VCaP (cell line): ENCODE data around the gene MRPL21.

Source experiments
- H3K27ac ChIP-seq: fragments of 450-650 bp; 2 replicates; pipeline ENCODE4 v1.5.1; 2017
- TF ChIP-seq, protein P1 (sequence below): fragments of 450-650 bp; conservative IDR thresholded peaks from 2 replicates; pipeline ENCODE4 v1.5.1; 2017; ENCODE audit warnings: mild to moderate bottlenecking, moderate library complexity

The MRPL21 gene

GRCh38 chr11:68845351-68846002 is 58.2 kb downstream of the MRPL21 start:
- no peak overlapping the region for H3K27ac ChIP-seq
- TF ChIP-seq, protein P1, sequence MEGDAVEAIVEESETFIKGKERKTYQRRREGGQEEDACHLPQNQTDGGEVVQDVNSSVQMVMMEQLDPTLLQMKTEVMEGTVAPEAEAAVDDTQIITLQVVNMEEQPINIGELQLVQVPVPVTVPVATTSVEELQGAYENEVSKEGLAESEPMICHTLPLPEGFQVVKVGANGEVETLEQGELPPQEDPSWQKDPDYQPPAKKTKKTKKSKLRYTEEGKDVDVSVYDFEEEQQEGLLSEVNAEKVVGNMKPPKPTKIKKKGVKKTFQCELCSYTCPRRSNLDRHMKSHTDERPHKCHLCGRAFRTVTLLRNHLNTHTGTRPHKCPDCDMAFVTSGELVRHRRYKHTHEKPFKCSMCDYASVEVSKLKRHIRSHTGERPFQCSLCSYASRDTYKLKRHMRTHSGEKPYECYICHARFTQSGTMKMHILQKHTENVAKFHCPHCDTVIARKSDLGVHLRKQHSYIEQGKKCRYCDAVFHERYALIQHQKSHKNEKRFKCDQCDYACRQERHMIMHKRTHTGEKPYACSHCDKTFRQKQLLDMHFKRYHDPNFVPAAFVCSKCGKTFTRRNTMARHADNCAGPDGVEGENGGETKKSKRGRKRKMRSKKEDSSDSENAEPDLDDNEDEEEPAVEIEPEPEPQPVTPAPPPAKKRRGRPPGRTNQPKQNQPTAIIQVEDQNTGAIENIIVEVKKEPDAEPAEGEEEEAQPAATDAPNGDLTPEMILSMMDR, result no peak

DNA sequence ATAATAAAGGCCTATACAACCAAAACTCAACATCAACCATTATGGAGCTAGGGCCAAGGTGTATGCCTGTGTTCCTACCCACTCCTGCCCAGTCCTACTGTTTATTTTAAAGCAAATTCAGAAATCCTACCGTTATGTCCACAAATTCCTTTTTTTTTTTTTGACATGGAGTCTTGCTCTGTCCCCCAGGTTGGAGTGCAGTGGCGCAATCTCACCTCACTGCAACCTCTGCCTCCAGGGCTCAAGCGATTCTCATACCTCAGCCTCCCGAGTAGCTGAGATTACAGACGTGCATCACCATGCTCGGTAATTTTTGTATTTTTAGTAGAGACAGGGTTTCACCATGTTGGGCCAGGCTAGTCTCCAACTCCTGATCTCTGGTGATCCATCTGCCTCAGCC is 58.8 kb downstream of the MRPL21 start:
- H3K27ac ChIP-seq, result peak overlapping the region; percentile 74; the same call in 1 of the 2 replicates
- TF ChIP-seq, protein P1, result no peak

- TF ChIP-seq, protein P1, result no peak
- H3K27ac ChIP-seq, result peak overlapping the region; percentile 74
Measured at GRCh38 chr11:68844376-68844775, 59.3 kb downstream of the MRPL21 start.

DNA sequence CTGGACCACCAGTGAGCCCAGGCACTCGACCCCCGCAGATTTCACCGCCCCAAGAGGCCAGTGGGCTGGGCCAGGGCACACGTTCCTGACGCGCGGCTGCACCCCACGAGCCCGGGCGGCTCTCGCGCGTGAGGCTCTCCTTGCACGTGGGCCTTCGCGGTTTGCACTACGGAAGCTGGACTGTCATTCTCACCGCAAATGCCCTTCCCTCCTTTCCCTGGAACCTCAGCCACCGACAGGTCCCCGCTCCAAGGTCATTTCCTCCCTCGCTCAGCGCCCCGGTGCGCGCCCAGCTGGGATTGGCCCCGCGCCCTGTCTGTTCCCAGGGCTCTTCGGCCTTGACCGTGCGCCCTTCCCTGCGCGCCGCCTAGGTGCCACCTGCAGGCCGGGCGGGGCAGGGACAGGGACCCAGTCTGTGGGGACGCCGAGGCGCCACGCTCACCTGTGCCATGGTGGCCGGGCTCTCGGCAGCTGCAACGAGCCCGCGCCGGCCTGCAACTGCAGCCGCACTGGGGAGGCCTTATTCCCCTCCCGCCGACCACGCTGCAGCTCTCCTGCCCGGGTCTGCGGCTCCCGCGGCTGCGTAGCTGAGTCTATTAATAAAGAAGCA is 59.8 kb downstream of the MRPL21 start:
- H3K27ac ChIP-seq, result peak overlapping the region; percentile 74
- TF ChIP-seq, protein P1, result peak; percentile 96

DNA sequence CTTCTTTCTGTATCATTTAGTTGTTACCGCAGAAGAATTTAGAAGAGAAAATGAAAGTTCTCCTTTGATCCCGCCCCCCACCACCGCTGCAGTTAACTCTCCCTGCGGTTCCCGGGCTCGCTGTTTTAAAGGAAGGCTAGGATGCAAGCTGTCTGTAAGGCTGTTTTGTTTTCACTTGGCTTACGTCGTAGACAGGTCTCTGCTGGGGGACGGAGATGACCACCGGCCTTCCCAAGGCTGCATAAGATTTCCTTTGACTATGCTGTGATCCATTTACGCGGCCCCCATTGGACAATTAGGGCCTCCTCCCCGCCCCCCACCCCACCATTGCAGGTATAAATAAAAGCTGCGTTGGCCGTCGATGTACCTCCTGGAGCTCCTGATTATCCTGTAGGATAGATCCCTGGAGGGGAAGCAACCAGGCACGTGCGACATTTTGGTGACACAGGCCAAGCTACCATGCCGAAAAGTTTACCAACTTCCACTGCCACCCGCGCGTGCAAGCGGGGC is 60.5 kb downstream of the MRPL21 start:
- TF ChIP-seq, protein P1, result no peak
- peak overlapping the region; percentile 74 for H3K27ac ChIP-seq

DNA sequence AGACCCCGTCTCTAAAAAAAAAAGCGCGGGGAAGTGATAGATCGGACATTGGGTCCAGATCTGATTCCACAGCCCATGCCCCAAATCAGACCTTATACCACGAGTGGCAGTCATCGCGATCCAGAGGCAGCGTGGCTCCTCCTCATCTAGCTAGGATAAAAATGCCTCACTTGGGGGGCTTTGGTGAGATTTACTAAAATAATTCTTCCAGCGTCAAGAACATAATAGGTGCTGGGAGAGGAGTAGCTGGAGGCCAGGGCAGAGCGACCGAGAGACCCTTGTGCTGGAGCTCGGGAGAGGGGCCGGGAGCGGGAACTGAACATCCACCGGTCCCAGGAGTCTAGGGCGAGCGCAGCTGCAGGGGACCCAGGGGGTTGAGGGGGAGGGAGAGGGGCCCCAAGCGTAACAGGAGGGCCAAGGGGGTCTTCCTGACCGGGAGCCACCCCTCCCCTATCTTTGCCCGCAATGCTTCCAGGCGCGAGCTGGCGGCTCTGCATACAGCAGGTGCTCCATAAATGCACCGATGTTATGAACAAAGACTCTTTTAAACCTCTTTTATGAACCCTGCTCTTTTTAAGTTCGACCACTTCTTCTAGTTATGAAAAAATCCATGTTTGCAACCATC is 61.1 kb downstream of the MRPL21 start:
- TF ChIP-seq, protein P1, result no peak
- H3K27ac ChIP-seq, result peak overlapping the region; percentile 95; the same call in 1 of the 2 replicates

DNA sequence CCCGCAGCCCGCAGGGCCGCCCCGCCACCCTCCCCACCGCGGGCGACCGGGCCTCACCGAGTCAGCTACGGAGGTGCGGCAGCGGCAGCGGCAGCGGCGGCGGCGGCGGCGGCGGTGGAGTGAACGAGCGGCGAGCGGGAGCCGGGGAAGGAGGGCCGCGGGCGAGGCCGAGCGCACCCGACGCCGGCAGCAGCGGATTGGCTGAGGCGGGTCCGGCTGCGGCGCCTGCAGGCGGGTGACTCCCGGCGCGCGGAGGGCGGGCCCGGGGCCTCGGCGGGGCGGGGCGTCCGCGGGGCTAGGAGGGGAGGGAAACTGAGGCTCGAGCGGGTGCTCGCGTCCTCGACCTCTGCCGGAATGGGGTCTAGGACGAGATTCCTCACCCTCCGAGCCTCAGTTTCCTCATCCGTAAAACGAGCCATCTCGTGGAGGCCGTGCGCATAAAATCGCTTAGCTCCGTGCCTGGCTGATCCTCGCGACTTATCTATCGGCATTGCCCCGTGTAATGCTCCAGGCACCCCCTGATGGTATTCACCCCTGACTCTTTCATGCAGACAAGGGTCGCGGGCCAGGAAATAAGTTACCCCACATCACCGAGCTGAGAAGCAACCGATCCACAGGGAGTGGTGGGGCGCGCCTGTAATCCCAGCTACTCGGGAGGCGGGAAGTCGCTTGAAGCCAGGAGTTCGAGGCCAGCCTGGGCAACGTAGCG is 61.8 kb downstream of the MRPL21 start, which contains the start of gene CPT1A:
Gene CPT1A (minus strand): TSS at position 199 of the 709 bp plus-strand sequence. CDS start 26,442 bp downstream, outside the sequence.
- TF ChIP-seq, protein P1, result no peak
- peak within 1 kb of the TSS; percentile 95 for H3K27ac ChIP-seq
